ENCODE results near the gene PRXL2A. TPM values are rescaled to one million over a fixed set of nuclear protein-coding genes. Genes with fewer than 3 reads are reported as not detected.

The PRXL2A gene
- total and polyA plus RNA-seq, 9 donors: 24.8 to 58.9 (median 43.7) TPM

- no peak for TF ChIP-seq POLR2A (IDR thresholded peaks at IDR 0.05)
- TF ChIP-seq CTCF (IDR thresholded peaks at IDR 0.05): no peak
- TF ChIP-seq EP300 (IDR thresholded peaks at IDR 0.05): no peak
- Histone ChIP-seq H3K27me3 (no peaks in the 10 kb centered on the region), H3K4me1 (ENCODE audit: insufficient read depth) (peaks cover 28% of the 10 kb centered on the region), H3K36me3 (no peaks in the 10 kb centered on the region), H3K9me3 (no peaks in the 10 kb centered on the region), H3K27ac (no peak overlapping the region), H3K4me3 (no peak overlapping the region)
- 84 to 88% (median 87%) methylated on average over 5 of the region's 5 CpGs for WGBS, 3 donors
- DNase-seq: no peak
- intact Hi-C loops (cut with DNase I): no loop called here
Measured at GRCh38 chr10:80412486-80412885, 4.1 kb downstream of the PRXL2A start.

GRCh38 chr10:80413271-80413996 lies 5.1 kb downstream of the PRXL2A start:
- peak in 2 of 5 donors; percentile 27 to 29 for DNase-seq
- Histone ChIP-seq H3K4me3 (no peak overlapping the region), H3K27ac (peak overlapping the region in 1 of 2 donors; percentile 38), H3K27me3 (no peaks in the 10 kb centered on the region), H3K36me3 (no peaks in the 10 kb centered on the region), H3K9me3 (no peaks in the 10 kb centered on the region), H3K4me1 (ENCODE audit: insufficient read depth) (peaks cover 25% of the 10 kb centered on the region)
- intact Hi-C loops (cut with DNase I): no loop called here
- 78 to 82% (median 80%) methylated on average over 12 of the region's 12 CpGs for WGBS, 3 donors
- TF ChIP-seq CTCF (IDR thresholded peaks at IDR 0.05) (no peak), EP300 (IDR thresholded peaks at IDR 0.05) (no peak), POLR2A (IDR thresholded peaks at IDR 0.05) (no peak)

- H3K4me1 ChIP-seq (ENCODE audit: insufficient read depth): peaks cover 23% of the 10 kb centered on the region
- no peak for DNase-seq
- TF ChIP-seq EP300 (IDR thresholded peaks at IDR 0.05): no peak
- TF ChIP-seq POLR2A (IDR thresholded peaks at IDR 0.05): no peak
- no peak for TF ChIP-seq CTCF (IDR thresholded peaks at IDR 0.05)
- peak overlapping the region; percentile 21 to 38 for H3K27ac ChIP-seq
- no peak overlapping the region for H3K4me3 ChIP-seq
- H3K27me3 ChIP-seq: no peaks in the 10 kb centered on the region
- intact Hi-C loops (cut with DNase I): no loop called here
- 63 to 67% (median 65%) methylated on average over 7 of the region's 7 CpGs for WGBS, 3 donors
- H3K9me3 ChIP-seq: no peaks in the 10 kb centered on the region
- H3K36me3 ChIP-seq: no peaks in the 10 kb centered on the region
Measured at GRCh38 chr10:80414142-80414895, 6.0 kb downstream of the PRXL2A start.

- 83 to 89% (median 89%) methylated on average over 3 of the region's 3 CpGs for WGBS, 3 donors
- TF ChIP-seq CTCF (IDR thresholded peaks at IDR 0.05): no peak
- TF ChIP-seq EP300 (IDR thresholded peaks at IDR 0.05): no peak
- no peak for TF ChIP-seq POLR2A (IDR thresholded peaks at IDR 0.05)
- Histone ChIP-seq H3K9me3 (no peaks in the 10 kb centered on the region), H3K36me3 (no peaks in the 10 kb centered on the region), H3K4me3 (no peak overlapping the region), H3K27me3 (no peaks in the 10 kb centered on the region), H3K4me1 (ENCODE audit: insufficient read depth) (peaks cover 21% of the 10 kb centered on the region), H3K27ac (peak overlapping the region in 1 of 2 donors; percentile 30)
- DNase-seq: no peak
- intact Hi-C loops (cut with DNase I): no loop called here
Measured at GRCh38 chr10:80415734-80416478, 7.6 kb downstream of the PRXL2A start.
